MV-4-11 (cell line): Measurements from ENCODE around the gene PROC.

Experiments
- DNase-seq: peaks from one replicate; lab custom pipeline; 2025; lab: John Stamatoyannopoulos, UW

PROC gene

DNA sequence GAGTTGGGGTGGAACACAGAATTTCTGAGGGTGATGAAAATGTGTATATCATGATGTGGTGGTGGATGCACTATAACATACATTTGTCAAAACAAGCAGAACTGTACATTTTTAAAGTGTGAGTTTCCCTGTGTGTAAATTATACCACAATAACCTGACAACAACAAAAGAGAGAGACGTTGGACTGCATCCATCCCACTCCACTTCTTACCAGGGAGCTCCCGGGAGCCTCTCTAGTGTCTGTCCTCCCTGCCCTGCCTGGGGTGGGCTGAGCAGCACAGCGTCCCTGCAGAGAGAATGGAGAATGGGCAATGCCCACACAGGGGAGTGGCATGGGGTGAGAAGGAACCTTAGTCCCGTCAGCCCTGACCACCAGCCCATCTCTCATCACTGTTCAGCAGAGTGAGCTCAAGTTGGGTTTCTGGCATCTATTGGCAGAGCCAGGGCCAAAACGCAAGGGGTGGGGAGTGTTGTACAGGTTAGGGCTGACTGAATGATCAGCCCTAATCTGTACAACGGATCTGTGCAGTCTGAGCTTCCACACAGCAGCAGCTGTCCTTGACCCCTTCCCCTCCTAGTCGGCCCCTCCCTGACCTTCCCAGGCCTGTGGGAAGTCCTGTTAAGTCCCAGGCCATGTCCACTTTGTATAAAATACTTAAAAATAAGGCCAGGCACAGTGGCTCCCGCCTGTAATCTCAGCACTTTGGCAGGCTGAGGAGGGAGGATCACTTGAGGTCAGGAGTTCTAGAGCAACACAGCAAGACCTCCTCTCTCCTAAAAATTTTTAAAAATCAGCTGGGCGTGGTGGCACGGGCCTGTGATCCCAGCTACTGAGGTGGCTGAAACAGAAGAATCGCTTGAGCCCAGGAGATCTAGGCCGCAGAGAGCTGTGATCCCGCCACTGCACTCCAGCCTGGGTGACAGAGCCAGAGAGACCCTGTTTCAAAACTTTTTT lies 3.3 kb upstream of the PROC start:
- no peak for DNase-seq

DNA sequence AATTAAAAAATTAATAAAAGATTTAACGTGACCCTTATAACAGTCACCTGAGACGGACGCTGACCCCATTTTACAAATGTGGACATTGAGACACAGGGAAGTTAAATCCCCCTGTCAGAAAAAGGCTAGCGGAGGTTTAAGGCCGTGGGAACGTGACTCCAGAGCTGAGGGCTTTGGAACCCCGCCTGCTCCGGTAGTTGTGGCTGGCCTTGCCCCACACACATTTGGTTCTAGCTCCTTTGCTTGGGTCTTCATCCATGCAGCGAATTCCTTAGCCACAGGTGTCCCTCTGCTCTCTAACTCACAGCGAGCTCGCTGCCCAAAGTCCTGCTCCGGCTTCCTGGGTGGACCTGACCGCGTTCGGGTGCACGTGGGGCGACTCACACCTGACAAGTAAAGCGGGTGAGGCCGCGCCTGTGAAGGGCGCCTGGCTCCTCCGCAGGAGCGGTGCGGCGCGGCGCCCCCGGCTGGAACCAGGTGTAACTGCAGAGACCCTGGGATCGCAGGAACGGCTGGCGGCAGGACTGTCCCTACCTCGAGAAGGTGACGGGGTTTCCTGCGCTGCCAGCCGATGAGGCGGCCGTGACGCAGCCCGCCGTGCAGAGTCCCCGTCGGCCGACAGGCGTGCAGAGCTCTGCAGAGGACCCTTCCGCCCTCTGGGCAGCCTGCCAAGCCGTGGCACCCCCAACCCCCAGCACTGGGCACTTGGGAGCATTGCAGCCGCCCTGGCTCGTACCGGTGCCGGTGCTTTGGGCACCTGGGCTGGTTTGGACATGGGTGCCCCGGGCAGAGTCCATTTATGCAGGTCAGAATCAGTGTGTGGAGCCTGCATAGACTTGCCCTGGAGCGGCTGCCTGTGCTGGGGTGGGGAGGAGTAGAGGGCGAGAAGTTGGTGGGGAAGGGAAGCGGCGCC lies 2.4 kb upstream of the PROC start:
- DNase-seq = no peak

DNA sequence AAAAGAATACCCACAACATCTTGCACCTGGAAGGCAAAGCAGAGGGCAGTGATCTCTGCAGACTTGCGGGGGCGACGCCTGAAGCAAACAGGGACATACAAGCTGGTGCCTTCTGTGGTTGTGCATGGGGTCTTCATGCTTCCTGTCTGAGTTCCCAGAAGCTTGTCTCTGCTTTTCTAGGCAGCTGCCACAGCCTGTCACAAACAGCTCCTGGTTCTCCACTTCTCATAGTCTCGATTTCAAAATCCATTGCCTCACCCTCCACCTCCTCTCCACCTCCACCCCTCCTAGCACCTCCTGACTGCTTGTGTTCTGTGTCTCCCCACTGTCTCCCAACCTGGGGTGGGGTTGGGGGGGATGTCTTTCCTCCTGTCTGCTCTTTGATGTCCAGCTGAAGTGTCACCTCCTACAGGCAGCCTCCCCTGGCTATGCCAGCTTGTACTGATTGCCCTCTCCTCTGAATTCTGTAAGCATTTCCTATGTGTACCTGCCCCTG lies 1.7 kb upstream of the PROC start:
- peak; percentile 45 for DNase-seq

DNA sequence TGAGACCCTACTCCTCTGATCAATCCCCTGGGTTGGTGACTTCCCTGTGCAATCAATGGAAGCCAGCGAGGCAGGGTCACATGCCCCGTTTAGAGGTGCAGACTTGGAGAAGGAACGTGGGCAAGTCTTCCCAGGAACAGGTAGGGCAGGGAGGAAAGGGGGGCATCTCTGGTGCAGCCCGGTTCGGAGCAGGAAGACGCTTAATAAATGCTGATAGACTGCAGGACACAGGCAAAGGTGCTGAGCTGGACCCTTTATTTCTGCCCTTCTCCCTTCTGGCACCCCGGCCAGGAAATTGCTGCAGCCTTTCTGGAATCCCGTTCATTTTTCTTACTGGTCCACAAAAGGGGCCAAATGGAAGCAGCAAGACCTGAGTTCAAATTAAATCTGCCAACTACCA lies 821 bp upstream of the PROC start:
- no peak for DNase-seq

DNA sequence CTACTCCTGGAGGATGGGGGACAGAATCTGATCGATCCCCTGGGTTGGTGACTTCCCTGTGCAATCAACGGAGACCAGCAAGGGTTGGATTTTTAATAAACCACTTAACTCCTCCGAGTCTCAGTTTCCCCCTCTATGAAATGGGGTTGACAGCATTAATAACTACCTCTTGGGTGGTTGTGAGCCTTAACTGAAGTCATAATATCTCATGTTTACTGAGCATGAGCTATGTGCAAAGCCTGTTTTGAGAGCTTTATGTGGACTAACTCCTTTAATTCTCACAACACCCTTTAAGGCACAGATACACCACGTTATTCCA lies 844 bp downstream of the PROC start:
- DNase-seq = no peak

DNA sequence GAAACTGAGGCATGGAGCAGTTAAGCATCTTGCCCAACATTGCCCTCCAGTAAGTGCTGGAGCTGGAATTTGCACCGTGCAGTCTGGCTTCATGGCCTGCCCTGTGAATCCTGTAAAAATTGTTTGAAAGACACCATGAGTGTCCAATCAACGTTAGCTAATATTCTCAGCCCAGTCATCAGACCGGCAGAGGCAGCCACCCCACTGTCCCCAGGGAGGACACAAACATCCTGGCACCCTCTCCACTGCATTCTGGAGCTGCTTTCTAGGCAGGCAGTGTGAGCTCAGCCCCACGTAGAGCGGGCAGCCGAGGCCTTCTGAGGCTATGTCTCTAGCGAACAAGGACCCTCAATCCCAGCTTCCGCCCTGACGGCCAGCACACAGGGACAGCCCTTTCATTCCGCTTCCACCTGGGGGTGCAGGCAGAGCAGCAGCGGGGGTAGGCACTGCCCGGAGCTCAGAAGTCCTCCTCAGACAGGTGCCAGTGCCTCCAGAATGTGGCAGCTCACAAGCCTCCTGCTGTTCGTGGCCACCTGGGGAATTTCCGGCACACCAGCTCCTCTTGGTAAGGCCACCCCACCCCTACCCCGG lies 1.3 kb downstream of the PROC start:
- no peak for DNase-seq

DNA sequence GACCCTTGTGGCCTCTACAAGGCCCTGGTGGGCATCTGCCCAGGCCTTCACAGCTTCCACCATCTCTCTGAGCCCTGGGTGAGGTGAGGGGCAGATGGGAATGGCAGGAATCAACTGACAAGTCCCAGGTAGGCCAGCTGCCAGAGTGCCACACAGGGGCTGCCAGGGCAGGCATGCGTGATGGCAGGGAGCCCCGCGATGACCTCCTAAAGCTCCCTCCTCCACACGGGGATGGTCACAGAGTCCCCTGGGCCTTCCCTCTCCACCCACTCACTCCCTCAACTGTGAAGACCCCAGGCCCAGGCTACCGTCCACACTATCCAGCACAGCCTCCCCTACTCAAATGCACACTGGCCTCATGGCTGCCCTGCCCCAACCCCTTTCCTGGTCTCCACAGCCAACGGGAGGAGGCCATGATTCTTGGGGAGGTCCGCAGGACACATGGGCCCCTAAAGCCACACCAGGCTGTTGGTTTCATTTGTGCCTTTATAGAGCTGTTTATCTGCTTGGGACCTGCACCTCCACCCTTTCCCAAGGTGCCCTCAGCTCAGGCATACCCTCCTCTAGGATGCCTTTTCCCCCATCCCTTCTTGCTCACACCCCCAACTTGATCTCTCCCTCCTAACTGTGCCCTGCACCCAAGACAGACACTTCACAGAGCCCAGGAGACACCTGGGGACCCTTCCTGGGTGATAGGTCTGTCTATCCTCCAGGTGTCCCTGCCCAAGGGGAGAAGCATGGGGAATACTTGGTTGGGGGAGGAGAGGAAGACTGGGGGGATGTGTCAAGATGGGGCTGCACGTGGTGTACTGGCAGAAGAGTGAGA lies 2.0 kb downstream of the PROC start:
- no peak for DNase-seq

DNA sequence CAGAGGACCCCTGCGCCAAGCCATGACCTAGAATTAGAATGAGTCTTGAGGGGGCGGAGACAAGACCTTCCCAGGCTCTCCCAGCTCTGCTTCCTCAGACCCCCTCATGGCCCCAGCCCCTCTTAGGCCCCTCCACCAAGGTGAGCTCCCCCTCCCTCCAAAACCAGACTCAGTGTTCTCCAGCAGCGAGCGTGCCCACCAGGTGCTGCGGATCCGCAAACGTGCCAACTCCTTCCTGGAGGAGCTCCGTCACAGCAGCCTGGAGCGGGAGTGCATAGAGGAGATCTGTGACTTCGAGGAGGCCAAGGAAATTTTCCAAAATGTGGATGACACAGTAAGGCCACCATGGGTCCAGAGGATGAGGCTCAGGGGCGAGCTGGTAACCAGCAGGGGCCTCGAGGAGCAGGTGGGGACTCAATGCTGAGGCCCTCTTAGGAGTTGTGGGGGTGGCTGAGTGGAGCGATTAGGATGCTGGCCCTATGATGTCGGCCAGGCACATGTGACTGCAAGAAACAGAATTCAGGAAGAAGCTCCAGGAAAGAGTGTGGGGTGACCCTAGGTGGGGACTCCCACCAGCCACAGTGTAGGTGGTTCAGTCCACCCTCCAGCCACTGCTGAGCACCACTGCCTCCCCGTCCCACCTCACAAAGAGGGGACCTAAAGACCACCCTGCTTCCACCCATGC lies 3.0 kb downstream of the PROC start:
- DNase-seq = no peak

DNA sequence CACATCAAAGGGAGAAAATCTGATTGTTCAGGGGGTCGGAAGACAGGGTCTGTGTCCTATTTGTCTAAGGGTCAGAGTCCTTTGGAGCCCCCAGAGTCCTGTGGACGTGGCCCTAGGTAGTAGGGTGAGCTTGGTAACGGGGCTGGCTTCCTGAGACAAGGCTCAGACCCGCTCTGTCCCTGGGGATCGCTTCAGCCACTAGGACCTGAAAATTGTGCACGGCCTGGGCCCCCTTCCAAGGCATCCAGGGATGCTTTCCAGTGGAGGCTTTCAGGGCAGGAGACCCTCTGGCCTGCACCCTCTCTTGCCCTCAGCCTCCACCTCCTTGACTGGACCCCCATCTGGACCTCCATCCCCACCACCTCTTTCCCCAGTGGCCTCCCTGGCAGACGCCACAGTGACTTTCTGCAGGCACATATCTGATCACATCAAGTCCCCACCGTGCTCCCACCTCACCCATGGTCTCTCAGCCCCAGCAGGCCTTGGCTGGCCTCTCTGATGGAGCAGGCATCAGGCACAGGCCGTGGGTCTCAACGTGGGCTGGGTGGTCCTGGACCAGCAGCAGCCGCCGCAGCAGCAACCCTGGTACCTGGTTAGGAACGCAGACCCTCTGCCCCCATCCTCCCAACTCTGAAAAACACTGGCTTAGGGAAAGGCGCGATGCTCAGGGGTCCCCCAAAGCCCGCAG lies 3.8 kb downstream of the PROC start:
- no peak for DNase-seq

DNA sequence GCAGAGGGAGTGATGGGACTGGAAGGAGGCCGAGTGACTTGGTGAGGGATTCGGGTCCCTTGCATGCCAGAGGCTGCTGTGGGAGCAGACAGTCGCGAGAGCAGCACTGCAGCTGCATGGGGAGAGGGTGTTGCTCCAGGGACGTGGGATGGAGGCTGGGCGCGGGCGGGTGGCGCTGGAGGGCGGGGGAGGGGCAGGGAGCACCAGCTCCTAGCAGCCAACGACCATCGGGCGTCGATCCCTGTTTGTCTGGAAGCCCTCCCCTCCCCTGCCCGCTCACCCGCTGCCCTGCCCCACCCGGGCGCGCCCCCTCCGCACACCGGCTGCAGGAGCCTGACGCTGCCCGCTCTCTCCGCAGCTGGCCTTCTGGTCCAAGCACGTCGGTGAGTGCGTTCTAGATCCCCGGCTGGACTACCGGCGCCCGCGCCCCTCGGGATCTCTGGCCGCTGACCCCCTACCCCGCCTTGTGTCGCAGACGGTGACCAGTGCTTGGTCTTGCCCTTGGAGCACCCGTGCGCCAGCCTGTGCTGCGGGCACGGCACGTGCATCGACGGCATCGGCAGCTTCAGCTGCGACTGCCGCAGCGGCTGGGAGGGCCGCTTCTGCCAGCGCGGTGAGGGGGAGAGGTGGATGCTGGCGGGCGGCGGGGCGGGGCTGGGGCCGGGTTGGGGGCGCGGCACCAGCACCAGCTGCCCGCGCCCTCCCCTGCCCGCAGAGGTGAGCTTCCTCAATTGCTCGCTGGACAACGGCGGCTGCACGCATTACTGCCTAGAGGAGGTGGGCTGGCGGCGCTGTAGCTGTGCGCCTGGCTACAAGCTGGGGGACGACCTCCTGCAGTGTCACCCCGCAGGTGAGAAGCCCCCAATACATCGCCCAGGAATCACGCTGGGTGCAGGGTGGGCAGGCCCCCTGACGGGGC lies 4.6 kb downstream of the PROC start:
- DNase-seq = no peak

DNA sequence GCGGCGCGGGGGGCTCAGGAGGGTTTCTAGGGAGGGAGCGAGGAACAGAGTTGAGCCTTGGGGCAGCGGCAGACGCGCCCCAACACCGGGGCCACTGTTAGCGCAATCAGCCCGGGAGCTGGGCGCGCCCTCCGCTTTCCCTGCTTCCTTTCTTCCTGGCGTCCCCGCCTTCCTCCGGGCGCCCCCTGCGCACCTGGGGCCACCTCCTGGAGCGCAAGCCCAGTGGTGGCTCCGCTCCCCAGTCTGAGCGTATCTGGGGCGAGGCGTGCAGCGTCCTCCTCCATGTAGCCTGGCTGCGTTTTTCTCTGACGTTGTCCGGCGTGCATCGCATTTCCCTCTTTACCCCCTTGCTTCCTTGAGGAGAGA lies 5.2 kb downstream of the PROC start:
- no peak for DNase-seq

DNA sequence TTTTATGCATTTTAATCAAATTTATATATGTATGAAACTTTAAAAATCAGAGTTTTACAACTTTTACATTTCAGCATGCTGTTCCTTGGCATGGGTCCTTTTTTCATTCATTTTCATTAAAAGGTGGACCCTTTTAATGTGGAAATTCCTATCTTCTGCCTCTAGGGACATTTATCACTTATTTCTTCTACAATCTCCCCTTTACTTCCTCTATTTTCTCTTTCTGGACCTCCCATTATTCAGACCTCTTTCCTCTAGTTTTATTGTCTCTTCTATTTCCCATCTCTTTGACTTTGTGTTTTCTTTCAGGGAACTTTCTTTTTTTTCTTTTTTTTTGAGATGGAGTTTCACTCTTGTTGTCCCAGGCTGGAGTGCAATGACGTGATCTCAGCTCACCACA lies 5.7 kb downstream of the PROC start:
- no peak for DNase-seq

DNA sequence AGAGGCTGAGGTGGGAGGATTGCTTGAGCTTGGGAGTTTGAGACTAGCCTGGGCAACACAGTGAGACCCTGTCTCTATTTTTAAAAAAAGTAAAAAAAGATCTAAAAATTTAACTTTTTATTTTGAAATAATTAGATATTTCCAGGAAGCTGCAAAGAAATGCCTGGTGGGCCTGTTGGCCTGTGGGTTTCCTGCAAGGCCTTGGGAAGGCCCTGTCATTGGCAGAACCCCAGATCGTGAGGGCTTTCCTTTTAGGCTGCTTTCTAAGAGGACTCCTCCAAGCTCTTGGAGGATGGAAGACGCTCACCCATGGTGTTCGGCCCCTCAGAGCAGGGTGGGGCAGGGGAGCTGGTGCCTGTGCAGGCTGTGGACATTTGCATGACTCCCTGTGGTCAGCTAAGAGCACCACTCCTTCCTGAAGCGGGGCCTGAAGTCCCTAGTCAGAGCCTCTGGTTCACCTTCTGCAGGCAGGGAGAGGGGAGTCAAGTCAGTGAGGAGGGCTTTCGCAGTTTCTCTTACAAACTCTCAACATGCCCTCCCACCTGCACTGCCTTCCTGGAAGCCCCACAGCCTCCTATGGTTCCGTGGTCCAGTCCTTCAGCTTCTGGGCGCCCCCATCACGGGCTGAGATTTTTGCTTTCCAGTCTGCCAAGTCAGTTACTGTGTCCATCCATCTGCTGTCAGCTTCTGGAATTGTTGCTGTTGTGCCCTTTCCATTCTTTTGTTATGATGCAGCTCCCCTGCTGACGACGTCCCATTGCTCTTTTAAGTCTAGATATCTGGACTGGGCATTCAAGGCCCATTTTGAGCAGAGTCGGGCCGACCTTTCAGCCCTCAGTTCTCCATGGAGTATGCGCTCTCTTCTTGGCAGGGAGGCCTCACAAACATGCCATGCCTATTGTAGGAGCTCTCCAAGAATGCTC lies 6.6 kb downstream of the PROC start:
- DNase-seq = no peak

DNA sequence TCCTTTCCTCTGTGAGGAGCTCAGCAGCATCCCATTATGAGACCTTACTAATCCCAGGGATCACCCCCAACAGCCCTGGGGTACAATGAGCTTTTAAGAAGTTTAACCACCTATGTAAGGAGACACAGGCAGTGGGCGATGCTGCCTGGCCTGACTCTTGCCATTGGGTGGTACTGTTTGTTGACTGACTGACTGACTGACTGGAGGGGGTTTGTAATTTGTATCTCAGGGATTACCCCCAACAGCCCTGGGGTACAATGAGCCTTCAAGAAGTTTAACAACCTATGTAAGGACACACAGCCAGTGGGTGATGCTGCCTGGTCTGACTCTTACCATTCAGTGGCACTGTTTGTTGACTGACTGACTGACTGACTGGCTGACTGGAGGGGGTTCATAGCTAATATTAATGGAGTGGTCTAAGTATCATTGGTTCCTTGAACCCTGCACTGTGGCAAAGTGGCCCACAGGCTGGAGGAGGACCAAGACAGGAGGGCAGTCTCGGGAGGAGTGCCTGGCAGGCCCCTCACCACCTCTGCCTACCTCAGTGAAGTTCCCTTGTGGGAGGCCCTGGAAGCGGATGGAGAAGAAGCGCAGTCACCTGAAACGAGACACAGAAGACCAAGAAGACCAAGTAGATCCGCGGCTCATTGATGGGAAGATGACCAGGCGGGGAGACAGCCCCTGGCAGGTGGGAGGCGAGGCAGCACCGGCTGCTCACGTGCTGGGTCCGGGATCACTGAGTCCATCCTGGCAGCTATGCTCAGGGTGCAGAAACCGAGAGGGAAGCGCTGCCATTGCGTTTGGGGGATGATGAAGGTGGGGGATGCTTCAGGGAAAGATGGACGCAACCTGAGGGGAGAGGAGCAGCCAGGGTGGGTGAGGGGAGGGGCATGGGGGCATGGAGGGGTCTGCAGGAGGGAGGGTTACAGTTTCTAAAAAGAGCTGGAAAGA lies 7.6 kb downstream of the PROC start:
- no peak for DNase-seq

DNA sequence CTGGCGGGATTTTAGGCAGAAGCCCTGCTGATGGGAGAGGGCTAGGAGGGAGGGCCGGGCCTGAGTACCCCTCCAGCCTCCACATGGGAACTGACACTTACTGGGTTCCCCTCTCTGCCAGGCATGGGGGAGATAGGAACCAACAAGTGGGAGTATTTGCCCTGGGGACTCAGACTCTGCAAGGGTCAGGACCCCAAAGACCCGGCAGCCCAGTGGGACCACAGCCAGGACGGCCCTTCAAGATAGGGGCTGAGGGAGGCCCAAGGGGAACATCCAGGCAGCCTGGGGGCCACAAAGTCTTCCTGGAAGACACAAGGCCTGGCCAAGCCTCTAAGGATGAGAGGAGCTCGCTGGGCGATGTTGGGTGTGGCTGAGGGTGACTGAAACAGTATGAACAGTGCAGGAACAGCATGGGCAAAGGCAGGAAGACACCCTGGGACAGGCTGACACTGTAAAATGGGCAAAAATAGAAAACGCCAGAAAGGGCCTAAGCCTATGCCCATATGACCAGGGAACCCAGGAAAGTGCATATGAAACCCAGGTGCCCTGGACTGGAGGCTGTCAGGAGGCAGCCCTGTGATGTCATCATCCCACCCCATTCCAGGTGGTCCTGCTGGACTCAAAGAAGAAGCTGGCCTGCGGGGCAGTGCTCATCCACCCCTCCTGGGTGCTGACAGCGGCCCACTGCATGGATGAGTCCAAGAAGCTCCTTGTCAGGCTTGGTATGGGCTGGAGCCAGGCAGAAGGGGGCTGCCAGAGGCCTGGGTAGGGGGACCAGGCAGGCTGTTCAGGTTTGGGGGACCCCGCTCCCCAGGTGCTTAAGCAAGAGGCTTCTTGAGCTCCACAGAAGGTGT lies 8.5 kb downstream of the PROC start:
- DNase-seq = no peak

DNA sequence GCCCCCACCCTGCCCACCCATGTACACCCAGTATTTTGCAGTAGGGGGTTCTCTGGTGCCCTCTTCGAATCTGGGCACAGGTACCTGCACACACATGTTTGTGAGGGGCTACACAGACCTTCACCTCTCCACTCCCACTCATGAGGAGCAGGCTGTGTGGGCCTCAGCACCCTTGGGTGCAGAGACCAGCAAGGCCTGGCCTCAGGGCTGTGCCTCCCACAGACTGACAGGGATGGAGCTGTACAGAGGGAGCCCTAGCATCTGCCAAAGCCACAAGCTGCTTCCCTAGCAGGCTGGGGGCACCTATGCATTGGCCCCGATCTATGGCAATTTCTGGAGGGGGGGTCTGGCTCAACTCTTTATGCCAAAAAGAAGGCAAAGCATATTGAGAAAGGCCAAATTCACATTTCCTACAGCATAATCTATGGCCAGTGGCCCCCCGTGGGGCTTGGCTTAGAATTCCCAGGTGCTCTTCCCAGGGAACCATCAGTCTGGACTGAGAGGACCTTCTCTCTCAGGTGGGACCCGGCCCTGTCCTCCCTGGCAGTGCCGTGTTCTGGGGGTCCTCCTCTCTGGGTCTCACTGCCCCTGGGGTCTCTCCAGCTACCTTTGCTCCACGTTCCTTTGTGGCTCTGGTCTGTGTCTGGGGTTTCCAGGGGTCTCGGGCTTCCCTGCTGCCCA lies 9.3 kb downstream of the PROC start:
- DNase-seq = no peak
